HG03108 (cell line): ENCODE measurements around the gene C1orf56.

Experiments
- ATAC-seq: cut with Tn5 transposase; IDR thresholded peaks from one replicate; pipeline ENCODE4 v1.9.1; 2021; ENCODE audit warnings: moderate library complexity; ENCODE audit not compliant: unreplicated experiment

C1orf56 gene, protein sequence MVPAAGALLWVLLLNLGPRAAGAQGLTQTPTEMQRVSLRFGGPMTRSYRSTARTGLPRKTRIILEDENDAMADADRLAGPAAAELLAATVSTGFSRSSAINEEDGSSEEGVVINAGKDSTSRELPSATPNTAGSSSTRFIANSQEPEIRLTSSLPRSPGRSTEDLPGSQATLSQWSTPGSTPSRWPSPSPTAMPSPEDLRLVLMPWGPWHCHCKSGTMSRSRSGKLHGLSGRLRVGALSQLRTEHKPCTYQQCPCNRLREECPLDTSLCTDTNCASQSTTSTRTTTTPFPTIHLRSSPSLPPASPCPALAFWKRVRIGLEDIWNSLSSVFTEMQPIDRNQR

DNA sequence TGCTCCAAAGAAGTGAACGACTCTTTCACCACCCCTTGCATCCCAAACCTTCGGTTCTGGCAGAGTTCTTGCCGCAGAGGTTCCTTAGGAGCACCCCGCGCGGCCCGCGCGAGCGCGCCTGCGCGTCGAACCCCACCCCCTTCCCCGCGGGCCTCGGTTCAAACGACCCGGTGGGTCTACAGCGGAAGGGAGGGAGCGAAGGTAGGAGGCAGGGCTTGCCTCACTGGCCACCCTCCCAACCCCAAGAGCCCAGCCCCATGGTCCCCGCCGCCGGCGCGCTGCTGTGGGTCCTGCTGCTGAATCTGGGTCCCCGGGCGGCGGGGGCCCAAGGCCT lies at the start of gene C1orf56:
Gene C1orf56, plus strand, starts transcription at position 161 of the 334 bp plus-strand sequence. Its CDS starts 97 bp downstream, at position 258.
- peak; percentile 50 for ATAC-seq

DNA sequence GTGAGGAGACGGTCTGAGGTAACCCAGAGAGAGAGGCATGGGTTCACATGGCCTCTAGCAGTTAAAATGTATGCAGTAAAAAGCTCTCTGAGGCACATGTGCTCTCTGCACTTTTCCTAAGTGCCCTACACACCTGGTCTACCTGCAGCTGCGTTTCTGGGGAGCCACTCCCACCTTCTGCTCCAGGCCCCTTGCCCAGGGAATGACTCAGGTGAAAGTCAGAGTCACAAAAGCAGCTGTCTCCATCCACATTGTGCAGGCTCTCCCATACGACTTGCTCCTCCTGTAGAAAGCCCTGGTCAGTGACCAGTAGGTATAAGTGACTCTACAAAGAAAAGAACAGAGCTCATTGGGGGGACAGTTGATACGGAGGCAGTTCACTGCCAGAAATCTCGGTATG lies 49.6 kb upstream of the C1orf56 start:
- no peak for ATAC-seq

DNA sequence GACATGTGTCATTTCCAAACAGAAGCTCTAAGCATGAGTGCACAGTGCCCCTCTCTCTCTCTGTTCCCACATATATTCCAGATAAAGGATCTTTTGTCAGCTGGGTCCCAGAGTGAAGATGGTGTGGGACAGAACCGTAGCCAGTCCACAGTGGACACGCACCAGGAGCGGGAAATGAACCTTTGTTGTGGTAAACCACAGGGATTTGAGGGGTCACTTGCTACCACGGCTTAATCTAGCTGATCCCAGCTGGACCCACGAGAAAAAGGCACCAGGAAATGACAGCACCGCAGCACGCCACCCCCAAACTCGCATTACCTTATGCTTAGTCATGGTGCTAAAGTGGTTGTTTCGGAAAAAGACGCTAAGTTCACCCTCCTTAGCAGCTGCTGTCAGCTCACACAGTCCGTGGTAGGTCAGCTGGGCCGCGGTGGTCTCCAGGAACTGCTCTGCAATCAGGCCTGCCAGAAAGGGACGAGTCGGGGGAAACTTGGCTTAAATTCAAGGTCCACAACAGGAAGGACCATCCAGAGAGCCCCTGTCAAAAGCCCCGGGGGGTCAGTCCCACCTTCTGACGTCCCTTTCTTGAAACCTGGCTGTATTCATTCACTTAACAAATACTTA lies 48.4 kb upstream of the C1orf56 start:
- ATAC-seq = no peak

GRCh38 chr1:150999926-151000325 lies 47.6 kb upstream of the C1orf56 start:
- ATAC-seq = no peak

GRCh38 chr1:151000408-151000807 lies 47.1 kb upstream of the C1orf56 start:
- no peak for ATAC-seq

DNA sequence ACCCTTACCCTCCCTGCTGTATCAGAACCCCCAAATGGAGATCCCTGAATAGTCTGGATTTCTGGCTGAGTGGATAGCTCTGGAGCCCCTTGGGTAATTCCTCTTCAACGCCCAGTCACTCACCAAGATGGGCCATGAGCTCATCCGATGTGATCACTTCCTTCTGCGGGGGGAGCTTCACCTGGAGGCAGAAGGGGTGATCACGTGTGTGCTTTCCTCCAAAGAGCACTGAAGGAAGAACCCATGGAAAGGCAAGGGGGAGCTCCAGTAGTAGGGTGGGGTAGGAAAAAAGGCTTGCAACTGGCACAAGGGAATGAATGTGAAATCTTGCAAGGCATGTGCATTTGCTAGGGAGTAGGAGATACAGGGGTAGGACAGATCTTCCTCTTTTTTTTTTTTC lies 45.9 kb upstream of the C1orf56 start:
- no peak for ATAC-seq

DNA sequence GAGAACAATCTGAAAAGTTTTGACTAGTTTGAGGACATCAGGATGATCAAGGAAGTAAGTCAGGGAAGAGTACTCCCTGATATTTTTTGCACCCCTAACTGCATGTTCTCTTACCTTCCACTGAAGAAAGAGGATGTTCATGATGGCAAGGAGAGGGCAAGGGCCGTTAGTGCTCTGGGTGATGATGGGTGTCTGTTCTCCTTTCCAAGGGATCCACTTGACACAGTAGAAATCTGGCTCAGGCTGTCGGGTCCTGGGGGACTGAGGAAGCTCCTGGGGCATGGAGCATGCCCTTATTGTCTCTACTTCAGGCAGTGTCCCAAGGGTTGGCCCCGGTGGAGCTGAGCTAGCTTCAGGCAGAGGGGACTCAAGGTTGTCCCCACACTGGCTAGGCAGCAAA lies 45.5 kb upstream of the C1orf56 start:
- ATAC-seq = no peak

DNA sequence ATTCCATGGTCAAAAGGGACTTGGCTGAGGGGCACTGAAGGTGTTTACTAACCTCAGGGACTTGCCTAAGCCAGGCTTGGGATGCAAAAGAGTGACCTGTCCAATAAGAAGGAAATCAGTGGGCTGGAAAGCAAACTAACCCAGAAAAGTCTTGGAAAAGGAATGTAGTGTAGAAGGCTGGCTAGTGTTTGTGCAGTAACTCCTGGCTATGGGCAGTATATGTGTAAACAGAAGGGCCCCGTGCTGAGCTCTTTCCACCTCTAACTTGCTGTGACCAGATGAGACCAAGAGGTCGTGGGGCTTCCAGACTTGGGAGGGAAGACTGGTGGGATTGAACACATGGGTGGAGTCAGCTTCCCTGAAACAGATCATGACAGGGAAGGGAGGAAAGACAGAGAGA lies 44.9 kb upstream of the C1orf56 start:
- no peak for ATAC-seq

GRCh38 chr1:151003180-151003579 lies 44.4 kb upstream of the C1orf56 start:
- no peak for ATAC-seq

- no peak for ATAC-seq
These were observed 41.7 kb upstream of the C1orf56 start for GRCh38 chr1:151005729-151006319.

GRCh38 chr1:151006327-151007052 lies 41.1 kb upstream of the C1orf56 start, which contains the start of gene MINDY1:
MINDY1 (minus strand) TSS chr1:151006902; CDS start chr1:151002617, 4,285 bp downstream.
- ATAC-seq = peak; percentile 49

DNA sequence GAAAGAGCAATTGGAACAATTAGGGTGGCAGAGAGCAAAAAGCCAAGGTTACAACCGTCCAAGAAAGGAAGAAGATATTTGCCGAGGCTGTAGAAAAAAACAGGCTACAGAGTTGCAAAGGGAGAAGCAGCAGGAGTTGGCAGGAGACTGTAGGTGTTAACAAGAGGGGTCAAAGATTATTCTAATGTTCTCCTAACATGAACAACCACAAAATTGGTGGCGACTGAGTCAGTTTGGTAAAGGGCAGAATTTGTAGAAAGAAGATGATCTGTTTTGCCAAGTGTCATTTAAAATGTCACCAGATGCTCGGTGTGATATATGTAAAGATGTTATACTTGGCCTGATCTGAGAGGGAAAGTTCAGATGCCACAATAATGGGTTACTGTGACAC lies 39.7 kb upstream of the C1orf56 start:
- ATAC-seq = no peak

DNA sequence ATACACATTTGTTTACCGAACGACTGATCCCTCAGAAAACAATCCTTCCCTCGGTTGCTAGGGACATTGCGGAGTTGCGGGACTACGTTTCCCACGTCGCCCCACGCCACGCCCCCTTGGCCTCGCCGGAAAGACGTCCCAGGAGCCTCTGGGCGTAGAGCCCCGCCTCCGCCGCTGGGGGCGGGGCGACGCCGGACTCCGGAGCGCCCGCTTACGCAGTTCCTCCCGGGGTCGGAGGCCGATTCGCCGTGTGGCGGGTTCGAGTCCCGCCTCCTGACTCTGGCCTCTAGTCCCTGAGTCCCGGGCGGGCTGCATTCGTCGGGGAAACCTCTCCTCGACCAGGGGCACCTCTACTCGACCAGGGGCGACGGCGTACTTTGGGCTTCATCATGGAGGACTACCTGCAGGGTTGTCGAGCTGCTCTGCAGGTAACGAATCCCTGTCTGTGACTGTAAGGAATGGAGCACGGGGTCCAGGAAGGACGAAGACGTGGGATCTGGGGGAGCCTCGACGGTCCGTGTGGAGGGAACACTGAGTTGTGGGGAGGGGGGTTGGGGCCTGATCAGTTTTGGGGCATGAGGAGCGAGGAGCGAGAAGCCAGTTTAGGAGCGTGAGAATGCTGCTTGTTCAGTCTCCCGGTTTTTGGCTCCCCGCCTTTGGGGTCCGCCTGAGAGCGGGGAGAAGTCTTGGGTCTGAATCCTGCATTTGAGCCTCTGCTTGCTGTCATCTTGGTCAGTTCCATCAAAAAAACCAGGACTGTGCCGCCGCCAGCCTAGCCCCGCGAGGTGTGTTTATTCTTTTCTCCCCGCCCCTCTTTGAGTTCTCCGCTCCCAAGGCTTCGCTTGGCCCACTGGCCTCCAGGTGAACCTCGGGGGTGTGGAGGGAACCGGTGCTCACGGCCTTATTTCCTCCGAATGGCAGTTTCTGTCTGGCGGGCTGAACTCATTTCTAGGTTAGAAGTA lies 39.0 kb upstream of the C1orf56 start, which contains the start of gene PRUNE1:
Gene PRUNE1, plus strand, starts transcription at position 206 of the 962 bp plus-strand sequence. Its CDS starts 184 bp downstream, at position 390.
- peak; percentile 73 for ATAC-seq

DNA sequence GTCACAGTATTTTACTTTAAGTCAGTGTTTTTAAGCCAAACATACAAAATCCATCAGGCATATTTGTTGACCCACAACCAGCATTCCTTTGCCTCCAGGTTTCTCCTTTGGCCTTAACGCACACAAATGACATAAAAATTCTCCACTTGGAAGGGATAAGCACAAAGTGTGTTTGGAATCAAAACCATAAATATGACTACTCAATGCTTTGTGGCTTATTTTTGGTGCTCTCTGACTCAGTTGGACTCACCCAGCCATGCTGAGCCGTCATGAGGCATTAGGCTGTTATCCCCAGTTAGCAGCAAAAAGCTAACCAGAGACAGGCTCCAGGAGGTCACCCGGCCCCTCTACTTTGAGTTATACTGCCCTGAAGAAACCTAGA lies 38.4 kb upstream of the C1orf56 start:
- ATAC-seq = no peak

- ATAC-seq = no peak
These were observed 37.7 kb upstream of the C1orf56 start for GRCh38 chr1:151009674-151010345.

- ATAC-seq = no peak
These were observed 37.2 kb upstream of the C1orf56 start for GRCh38 chr1:151010346-151010726.

DNA sequence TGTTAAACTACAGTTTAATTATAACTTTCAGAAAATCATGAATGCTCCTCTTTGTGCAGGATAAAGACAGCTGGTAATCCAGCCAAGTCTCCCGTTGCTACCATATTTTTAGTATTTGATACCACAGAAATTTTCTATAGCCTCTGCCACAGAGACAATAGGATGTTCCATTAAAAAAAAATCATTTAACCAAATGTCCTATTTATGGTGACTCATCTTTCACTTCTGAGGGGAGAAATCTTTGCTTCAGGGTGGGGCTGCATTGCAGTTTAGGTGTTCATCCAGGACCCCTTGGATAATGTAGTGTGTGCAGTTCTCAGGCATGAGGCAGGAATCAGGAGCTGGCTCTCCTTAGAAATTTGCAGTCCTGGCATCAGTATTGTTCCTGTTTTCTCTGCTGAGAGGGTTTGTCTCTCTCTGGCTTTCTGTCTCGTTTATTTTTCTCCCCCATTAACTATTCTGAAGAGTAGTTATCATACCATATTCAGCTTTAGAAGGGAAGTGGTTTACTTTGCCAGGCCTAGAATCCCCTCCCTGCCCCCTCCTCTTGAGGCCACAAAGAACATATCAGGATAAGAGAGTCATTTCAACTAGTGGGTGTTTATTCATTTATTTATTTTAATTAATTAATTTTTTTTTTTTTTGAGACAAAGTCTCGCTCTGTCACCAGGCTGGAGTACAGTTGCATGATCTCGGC lies 36.2 kb upstream of the C1orf56 start:
- ATAC-seq = no peak

GRCh38 chr1:151012684-151013471 lies 34.7 kb upstream of the C1orf56 start:
- ATAC-seq = no peak
